ENCODE data around the gene PON1. TPM values are rescaled to one million over a fixed set of nuclear protein-coding genes. Genes with fewer than 3 reads are reported as not detected.

The PON1 gene
- total and polyA plus RNA-seq, 2 of the 8 experiments (the other 6 are each of a cell fraction or from before 2014, with no cell fraction given): not detected

GRCh38 chr7:95334447-95334846 lies 10.1 kb upstream of the PON1 start:
- no peaks in the 10 kb centered on the region for H3K36me3 ChIP-seq (ENCODE audit: control insufficient read depth in 2 of 4, insufficient read depth in 4 of 4, low read length in 3 of 4)
- no peak for TF ChIP-seq MAX (IDR thresholded peaks at IDR 0.05)

More at GRCh38 chr7:95334447-95334846, 10.1 kb upstream of the PON1 start:
- H3K27ac ChIP-seq (ENCODE audit: low read depth, low read length): no peak overlapping the region
- H3K27me3 ChIP-seq (replicated peaks in 1 of 4; ENCODE audit: control insufficient read depth in 3 of 4, extremely low read depth in 1 of 4, insufficient read depth in 3 of 4, low read length in 3 of 4): no peaks in the 10 kb centered on the region
- no peak overlapping the region for H3K4ac ChIP-seq (replicated peaks; ENCODE audit: insufficient read length, low read depth, low read length)
- H2AK5ac ChIP-seq (ENCODE audit: low read depth, low read length): no peak overlapping the region
- H2AFZ ChIP-seq (ENCODE audit: low read length): no peak overlapping the region
- no peak overlapping the region for H3K4me3 ChIP-seq (ENCODE audit: extremely low read depth in 1 of 4, insufficient read depth in 2 of 4, low read depth in 3 of 4, low read length in 4 of 4)
- H4K20me1 ChIP-seq (replicated peaks in 1 of 2; ENCODE audit: control insufficient read depth in 1 of 2, insufficient read depth in 2 of 2, low read length in 2 of 2): no peaks in the 10 kb centered on the region
- H3K56ac ChIP-seq (replicated peaks; ENCODE audit: insufficient read length, low read depth, low read length): no peak overlapping the region
- no peak overlapping the region for H3K18ac ChIP-seq (ENCODE audit: extremely low read depth, low read length)
- no peak overlapping the region for H4K5ac ChIP-seq (ENCODE audit: insufficient read length, low read depth, low read length)
- no peak overlapping the region for H4K91ac ChIP-seq (replicated peaks; ENCODE audit: insufficient read length, low read length)
- H3K4me2 ChIP-seq (ENCODE audit: insufficient read depth in 1 of 2, low read depth in 2 of 2, low read length in 2 of 2): no peak overlapping the region
- CTCF ChIA-PET (ENCODE audit: partially characterized antibody): interaction anchor here (0.9 to 1.4 kb wide), 2 partner anchors 9 to 177 kb away, joined by 3 to 4 read pairs; no protein-coding TSS in a partner anchor
- no peaks in the 10 kb centered on the region for H3K79me1 ChIP-seq (ENCODE audit: low read depth, low read length)
- POLR2A ChIA-PET (ENCODE audit: partially characterized antibody): no interaction called here
- DNase-seq (ENCODE audit: low read depth in 1 of 2, low spot score in 2 of 2): no peak
- no peaks in the 10 kb centered on the region for H3K4me1 ChIP-seq (replicated peaks in 1 of 4; ENCODE audit: control insufficient read depth in 3 of 4, insufficient read depth in 4 of 4, low read length in 3 of 4)
- H2BK120ac ChIP-seq (replicated peaks; ENCODE audit: low read depth, low read length): no peak overlapping the region
- H4K8ac ChIP-seq (ENCODE audit: extremely low read depth, insufficient read depth, low read length): no peak overlapping the region
- FAIRE-seq: no peak
- no peak overlapping the region for H3K9ac ChIP-seq (replicated peaks in 1 of 4; ENCODE audit: extremely low read depth in 1 of 4, low read depth in 3 of 4, low read length in 3 of 4)
- H3K23ac ChIP-seq (ENCODE audit: insufficient read length): no peak overlapping the region
- H3K79me2 ChIP-seq (ENCODE audit: control insufficient read depth in 1 of 2, insufficient read depth in 2 of 2, low read length in 2 of 2): no peaks in the 10 kb centered on the region
- H2BK20ac ChIP-seq (ENCODE audit: low read length): no peak overlapping the region
- no peak overlapping the region for H2BK5ac ChIP-seq (ENCODE audit: low read depth, low read length)
- H2BK15ac ChIP-seq (ENCODE audit: low read length): no peak overlapping the region
- no peaks in the 10 kb centered on the region for H3K9me3 ChIP-seq (ENCODE audit: insufficient read depth in 2 of 2, low read depth in 1 of 2, low read length in 1 of 2)
- H2BK12ac ChIP-seq (ENCODE audit: low read depth, low read length): no peak overlapping the region
- H3K23me2 ChIP-seq (ENCODE audit: low read depth, low read length): no peaks in the 10 kb centered on the region
- H3K14ac ChIP-seq (ENCODE audit: insufficient read length): no peak overlapping the region

Data from H1 (cell line).